HG03558 (cell line): ENCODE measurements around the gene COPE.

Experiments used
- ATAC-seq: cut with Tn5 transposase; IDR thresholded peaks from one replicate; pipeline ENCODE4 v1.9.1; 2021; ENCODE audit warnings: moderate number of reproducible peaks; ENCODE audit not compliant: unreplicated experiment; ENCODE audit errors: extremely low read depth

Gene COPE

DNA sequence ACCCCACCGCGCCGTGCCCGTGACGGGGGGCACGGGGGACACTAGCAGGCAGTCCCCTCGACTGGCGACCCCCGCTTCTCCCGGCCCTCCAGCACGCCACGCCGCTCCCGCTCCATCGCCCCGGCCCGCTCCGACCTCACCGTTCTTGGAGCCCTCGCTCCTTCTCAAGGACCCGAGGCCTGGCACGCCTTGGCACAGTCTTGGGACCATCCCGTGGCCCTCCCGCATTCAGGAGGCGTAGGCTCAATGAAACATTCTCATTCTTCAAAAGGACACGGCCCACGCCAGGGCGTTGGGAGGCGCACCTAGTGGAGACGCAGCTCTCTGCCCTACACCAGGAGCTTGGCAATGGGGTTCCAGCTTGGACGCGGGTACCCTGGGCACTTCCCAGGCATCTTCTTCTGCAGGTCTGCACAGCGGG, 22.8 kb downstream of the COPE start:
- ATAC-seq = no peak

DNA sequence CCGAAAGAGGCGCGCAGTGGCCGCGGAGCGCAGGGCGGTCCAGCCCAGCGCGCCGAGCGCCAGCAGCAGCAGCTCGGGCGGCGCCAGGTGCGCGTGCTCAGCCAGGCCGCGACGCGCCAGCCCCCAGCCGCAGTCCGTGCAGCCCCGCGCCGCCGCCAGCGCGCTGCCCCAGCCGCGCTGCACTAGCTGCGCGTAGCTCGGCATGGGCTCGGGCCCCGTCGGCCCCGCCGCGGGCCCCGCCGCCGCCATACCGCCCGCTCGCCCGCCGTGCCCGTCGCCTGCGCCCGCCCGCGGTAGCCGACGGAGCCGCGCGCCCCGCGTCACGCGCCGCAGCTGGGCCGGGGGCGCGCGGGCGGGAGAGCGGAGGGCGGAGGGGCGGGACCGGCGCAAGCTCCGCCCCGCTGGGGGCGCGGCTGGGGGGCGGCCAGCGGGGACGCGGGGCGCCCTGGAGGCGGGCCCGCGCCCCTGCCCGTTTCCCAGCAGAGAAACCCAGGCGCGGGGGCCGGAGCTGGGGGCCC, 23.3 kb downstream of the COPE start, which contains the start of gene CERS1:
Gene CERS1, minus strand, starts transcription at position 335 of the 518 bp plus-strand sequence. Its CDS starts 86 bp downstream, at position 249.
- ATAC-seq = no peak

DNA sequence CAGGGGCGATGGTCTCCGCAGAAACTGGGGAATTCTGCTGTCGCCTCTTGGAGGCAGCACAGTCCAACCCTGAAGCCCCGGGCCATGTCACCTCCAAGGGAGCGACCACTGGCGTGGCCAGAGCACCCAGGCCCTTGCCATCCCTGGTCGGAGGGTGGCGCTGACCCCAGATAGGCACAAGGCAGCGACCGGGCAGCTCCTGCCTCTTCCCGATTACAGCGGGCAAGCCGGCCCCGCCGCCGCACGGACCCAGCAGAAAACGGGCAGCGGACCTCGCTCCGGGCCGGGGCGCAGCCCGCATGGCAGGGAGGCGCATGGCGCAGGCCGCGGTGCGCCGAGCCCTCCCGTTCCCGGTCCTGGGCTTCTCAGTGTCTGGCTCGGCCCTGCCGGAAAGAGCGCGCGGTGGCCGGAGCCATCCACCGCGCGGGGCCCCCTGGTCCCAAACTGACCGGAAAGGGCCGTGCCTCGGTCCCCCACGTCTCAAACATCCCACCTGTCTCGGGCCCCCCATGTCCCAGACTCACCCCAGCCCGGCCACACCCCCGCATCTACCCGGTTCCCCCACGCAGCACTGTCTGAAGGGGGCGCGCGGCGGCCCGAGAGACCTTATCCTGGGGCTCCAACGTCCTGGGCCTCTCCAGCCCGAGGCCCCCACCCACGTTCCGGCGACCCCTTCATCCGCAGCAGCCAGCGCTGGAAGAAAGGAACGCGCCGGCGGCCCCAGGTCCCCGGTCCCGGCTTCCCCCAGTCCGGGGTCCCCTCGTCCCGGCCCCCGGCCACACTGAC, 24.0 kb downstream of the COPE start:
- no peak for ATAC-seq

DNA sequence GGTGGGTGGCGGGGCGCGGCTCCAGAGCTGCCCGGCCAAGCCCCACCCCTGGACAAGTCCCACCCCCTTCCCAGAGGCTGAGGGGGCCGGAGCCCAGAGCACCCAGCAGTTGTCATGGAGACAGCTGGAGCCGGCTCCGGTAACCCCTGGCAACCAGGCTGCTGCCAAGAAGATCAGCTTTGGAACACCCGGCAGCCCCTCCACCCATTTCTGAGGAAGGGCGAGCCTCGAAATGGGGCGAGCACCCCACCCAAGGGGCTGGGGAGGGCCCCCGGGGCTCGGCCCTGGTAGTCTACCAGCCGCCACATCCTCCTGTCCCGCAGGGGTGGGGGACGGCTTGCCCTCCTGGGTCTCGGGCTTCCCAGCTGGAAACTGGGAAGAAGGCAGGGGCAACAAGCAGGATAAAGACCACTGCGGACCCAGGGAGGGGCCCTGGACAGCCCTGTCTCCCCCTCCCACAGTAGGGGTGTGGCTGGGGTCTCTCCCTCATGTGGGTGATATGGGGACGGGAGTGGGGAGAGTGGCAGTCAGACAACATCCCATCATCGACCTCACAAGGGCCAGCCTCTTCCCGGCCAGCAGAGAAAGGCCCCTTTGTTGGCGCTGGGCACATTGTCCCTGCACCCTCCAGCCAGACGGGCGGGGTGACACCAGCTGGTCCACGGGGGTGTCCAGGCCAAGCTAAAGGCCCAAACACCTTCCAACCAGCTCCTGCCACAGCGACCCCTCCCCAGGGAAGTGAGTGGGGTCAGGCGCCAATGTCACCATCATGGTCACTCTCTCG, 24.7 kb downstream of the COPE start:
- ATAC-seq = no peak

DNA sequence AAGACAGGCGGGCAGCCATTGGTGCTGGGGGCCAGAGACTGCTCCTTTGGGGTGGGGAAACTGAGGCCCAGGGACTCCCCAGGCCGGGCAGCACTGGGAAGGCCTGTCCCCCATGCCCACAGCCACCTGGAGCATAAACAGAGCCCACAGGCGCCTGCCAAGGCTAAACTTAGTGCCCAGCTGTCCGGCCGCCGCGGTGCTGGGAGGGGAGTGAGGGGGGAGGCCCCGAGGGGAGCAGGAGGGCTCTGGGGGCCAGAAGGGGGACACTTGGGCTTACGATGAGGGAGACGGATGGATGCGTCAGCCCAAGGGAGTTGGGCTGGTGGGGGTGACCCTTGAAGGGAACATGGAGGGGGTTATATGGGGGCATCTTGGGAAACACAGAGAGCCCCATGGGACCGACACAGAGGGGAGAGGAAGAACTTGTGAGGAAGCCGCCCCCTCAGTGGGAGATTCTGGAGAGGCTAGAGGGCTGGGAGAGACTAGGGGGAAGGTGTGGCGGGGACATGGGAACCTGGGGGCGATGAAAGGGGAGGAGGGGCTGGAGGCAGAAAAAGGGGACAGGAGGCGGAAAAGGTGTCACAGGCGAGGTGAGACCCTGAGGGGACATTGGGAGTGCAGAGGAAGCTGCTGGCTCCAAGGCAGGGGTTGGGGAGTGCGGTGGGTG, 25.5 kb downstream of the COPE start:
- ATAC-seq = no peak

DNA sequence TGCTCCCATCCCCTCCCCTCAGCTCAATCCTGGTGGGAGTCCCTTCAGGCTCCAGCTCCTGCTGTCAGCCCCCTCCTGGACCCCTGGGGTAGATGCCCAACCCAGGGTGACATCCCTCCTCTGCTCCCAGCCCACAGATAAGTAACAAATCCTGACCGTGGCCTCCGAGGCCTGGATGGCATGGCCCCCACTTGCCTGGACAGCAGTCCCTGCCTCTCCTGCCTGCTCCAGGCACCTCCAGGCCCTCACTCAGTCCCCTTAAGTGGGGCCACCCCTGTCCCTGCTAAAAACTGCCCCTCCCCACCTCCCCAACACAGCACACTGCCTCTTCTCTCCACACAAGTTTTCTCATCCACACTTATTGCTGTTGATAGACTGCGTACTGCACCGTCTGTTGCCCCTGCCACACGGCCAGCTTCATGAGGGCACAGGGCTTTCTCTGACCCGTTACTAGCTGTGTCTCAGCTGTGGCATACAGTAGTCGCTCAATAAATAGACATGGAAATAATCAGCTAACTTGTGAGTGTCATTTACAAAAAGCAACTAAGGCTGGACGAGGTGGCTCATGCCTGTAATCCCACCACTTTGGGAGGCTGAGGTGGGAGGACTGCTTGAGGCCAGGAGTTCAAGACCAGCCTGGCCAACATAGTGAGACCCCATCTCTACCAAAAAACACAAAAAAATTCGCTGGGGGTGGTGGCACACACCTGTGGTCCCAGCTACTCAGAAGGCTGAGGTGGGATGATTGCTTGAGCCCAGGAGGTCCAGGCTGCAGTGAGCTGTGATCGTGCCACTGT, 29.0 kb downstream of the COPE start:
- no peak for ATAC-seq

DNA sequence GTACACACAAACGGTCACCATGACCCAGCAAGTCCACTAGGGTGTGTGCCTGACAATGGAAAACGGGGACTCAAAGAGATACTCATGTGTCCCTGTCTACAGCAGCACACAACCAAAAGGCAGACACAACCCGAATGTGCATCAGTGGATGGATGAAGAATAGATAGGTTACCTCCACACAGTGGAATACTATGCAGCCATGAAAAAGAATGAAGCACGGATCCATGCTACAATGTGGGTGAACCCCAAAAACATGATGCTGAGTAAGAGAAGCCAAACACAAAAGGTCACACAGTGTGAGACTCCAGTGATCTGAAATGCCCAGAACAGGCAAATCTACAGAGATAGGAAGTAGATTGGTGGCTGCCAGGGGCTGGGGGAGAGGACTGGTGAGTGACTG, 32.2 kb downstream of the COPE start:
- ATAC-seq = no peak

DNA sequence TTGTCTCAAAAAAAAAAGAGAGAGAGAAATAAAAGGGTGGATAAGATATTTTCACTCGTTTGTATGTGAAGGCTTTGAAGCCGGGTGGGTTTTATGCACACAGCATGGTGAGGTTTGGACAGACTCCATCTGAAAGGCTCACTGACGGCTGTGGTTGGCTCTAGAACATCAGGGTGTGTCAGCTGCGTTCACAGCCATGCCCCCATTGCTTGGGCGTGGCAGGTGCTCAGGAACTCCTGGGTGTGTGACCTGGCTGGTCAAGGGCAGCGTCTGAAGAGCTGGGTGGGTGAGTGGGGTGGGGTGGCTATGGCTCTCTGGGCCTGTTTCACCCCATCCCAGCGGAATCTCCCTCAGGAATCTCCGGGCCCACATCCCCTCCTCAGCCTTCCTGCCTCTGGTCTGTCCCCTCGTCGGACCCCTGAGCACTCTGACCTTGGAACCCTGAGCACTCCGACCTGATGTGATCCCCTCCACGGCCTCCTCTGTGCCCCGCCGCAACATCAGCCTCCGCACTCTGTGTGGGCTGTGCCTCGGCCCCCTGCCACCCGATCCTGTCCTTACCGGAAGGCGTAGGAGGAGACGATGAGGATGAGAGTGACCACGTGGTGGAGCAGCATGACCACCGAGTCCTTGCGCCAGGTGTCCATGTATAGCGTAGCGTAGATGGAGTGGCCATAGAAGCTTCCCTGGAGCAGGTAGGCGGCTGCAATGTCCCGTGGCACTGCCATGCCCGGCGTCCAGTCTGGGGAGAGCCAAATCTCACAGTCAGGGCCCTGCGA, 35.5 kb downstream of the COPE start:
- ATAC-seq = no peak

DNA sequence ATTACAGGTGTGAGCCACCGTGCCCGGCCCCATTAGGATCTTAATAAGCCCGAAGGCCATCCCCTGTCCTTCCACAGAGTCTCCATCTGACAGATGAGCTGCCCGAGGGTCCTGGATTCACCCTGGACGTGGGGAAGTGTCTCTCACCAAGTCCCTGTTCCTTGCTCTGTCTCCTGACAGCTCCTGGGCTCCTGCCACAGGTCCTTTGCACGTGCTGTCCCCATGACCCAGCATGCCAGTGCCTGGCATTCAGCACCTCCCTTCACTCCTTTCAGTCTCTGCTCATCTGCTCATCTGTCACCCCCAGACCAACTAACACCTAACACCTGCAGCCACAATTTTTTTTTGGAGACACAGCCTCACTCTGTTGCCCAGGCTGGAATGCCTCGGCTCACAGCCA, 37.7 kb downstream of the COPE start:
- no peak for ATAC-seq

DNA sequence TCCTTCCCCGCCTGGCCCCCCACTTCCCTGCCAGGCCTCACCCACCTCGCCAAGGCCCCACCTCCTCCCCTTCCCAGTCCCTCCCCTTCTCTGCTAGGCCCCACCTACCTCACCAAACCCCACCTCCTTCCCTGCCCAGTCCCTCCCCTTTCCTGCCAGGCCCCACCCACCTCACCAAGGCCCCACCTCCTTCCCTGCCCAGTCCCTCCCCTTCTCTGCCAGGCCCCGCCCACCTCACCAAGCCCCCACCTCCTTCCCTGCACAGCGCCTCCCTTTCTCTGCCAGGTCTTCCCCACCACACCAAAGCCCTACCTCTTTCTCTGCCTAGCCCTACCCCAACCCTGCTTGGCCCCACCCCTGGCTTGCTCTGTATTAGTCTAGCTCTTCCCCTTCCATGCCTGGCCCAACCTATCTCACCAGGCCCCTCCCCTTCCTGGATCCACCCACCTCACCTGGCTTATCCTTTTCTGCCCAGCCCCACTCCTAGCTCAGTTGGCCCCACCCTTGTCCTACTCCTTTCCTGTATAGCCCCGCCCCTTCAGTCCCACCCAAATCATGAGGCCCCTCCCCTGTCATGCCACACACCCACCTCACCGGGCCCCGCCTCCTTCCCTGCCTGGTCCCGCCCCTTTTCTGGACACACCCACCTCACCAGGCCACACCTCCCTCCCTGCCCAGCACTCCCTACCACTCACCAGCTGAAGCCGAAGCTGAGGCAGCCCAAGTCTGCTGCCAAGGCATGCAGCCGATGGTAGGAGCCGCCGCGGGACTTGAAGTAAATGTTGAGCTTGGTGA, 39.4 kb downstream of the COPE start:
- no peak for ATAC-seq

DNA sequence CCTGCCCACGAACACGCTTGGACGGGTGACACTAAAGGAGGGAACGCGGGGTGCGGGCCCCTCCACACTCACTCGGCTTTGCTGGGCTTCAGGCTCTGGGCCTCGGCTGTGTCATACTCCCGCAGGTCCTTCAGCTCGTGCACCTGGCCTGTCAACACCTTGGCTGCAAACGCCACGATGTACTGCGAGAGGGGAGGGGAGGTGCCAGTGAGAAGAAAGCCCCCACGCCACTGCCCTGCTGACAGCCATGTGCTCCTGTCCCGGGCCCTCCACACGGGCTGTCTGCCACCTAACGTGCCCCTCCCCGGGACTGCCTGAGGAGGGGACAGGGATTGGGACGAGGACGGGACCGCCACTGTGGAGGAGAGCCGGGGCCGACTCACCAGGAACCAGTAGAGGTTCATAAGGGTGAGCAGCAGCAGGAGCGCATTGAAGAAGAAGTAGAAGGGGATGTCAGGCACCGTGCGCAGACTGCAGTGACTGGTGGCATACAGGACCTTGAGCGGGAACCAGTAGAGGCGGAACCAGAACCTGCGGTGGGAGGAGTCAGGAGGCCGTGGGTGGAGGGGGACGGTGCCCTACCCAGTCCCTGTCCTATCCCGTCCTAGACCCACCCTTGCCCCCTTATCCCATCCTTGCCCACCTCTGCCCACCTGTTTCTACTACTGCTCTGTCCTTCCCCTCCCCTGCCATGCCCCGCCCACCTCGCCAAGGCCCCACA, 40.2 kb downstream of the COPE start:
- no peak for ATAC-seq

DNA sequence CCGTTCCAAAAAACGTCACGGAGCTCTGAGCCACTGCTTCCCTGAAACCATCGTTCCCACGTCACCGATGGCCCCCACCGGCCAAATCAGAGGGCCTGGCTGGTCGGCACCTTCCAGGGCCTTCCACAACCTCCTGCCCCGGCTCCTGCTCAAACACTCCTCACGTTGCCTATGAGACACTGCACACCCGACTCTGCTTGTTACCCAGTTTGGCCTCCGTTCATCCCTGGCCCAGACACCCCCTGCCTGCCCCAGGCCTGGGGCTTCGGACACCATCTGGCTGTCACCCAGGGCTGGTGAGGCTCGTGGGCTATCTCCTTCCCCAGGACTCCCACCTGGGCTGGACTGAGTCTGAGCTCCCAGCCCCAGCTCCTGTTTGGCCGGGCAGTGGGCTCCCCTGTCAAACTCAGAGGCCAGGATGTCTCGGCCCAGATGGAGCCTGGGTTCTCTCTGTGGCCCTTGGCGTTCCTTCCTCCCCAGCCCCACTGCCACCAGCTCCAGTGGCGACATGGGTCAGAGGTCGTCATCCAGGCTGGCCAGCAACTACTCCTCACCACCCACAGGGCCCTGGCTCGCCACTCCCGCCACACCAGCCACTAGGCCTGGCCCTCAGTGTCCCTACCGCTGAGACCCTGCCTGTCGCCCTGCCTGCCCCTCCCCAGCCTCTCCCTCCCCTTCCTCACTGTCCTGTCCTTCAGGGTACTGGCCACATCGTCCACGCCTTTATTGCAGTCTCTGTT, 41.0 kb downstream of the COPE start:
- ATAC-seq = no peak

DNA sequence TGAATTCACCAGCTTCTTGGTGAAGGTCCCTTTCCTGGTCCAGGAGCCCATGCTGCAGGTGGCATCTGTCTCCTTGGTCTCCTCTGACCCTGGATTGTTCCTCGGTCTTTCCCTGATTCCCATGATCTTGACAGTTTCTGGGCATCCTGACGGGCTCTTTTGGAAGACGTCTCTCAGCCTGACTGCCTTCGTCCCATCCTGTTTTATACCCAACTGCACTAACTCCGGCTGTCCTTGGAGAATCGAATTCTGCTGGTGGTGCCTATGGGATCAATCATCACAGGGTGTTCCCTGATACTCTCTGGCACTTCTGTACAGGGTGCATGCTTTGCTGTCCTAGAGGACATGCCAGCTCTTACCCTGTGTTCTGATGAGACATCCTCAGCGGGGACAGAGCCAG, 42.3 kb downstream of the COPE start:
- ATAC-seq = no peak

DNA sequence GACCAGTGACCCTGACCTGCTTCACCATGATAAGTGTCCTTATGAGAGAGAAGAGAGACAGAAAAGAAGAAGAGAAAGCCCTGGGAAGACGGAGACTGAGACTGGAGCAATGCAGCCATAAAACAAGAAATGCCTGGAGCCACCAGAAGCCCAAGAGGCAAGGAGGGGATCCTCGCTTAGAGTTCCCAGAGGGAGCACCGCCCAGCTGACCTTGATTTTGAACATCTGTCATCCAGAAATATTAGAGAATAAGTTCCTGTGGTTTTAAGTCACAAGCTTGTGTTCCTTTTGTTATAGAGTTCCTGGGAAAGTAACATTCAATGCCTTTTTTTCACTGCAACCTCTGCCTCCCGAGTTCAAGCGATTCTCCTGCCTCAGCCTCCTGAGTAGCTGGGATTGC, 43.5 kb downstream of the COPE start:
- ATAC-seq = no peak

DNA sequence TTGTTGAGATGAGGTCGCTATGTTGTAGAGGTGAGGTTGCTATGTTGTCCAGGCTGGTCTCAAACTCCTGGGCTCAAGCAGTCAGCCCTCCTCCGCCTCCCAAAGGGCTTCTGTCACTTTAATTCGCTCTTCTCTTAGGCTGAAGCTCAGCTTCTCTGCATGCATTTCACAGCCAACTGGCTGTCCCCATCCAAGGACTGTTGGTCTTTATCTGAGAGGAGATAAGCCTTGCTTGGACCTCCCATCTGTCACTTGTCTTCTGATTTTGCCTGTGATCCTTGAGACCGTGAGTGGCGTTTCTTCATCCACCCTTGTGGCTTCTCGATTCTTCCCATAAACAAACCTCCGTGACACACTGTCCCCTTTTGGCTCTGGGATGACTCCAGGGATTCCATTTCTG, 47.6 kb downstream of the COPE start:
- ATAC-seq = no peak

DNA sequence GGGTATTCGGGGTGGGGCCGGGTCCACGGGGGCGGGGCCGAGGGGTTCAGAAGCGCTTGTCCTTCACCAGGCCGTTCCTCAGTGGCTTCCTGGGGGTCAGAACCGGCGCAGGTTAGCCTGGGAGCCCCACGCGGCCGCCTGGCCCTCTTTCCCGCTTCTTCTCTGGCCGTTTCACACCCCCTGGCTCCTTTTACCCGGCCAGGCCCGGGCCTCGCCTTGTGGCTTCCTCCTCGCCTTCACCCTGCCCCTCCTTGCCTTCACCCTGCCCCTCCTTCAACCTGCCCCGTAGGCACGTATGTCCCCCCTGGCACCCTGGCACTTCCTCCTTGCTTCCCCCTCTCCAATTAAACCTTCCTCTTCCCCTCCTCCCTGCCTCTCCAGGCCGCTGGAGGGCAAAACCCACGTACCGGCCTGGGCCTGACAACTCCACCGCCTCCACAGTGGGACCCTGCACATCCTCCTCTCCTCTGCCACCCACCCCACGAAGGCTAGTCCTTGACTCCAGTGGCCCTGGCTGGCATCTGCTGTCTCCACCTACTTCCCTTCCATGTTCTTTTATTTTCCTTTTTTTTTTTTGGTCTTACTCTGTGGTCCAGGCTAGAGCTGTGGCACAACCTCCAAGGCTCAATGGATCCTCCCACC, 48.5 kb downstream of the COPE start:
- ATAC-seq = no peak
